Fibroblast of gingiva (primary cell): ENCODE results near the gene TGFBR1.

Experiments used
- DNase-seq: peaks from one replicate; pipeline ENCODE4 v3.0.0-alpha.2; 2011; ENCODE audit warnings: low read depth

The TGFBR1 gene

DNA sequence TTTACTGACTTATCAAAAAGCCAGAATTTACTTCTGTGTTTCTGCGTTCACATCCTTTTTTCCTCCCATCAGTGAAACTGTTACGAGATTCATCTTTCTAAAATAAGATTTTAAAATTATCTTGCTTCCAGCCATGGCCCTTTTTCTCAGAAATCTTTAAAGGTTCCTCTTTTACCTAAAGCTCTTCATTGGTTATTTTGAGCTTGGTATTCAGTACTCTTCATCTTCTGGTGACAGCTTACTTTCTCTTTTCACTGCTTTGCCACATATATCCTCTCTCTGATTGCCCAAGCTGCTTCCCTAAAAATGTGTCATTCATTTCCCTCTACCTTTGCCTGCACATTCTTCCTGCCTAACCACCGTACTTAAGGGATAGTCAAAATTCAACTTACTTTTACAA, 32.3 kb downstream of the TGFBR1 start:
- no peak for DNase-seq

DNA sequence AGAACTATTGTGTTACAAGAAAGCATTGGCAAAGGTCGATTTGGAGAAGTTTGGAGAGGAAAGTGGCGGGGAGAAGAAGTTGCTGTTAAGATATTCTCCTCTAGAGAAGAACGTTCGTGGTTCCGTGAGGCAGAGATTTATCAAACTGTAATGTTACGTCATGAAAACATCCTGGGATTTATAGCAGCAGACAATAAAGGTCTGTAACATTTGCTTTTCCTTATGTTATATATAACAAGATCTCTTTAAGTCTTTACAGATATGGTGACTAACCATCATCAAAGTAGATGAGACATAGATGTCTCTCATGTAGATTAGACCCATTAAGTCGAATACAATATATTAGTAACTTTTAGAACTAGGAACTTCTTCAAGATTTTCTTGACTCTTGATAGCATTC, 33.0 kb downstream of the TGFBR1 start:
- no peak for DNase-seq

DNA sequence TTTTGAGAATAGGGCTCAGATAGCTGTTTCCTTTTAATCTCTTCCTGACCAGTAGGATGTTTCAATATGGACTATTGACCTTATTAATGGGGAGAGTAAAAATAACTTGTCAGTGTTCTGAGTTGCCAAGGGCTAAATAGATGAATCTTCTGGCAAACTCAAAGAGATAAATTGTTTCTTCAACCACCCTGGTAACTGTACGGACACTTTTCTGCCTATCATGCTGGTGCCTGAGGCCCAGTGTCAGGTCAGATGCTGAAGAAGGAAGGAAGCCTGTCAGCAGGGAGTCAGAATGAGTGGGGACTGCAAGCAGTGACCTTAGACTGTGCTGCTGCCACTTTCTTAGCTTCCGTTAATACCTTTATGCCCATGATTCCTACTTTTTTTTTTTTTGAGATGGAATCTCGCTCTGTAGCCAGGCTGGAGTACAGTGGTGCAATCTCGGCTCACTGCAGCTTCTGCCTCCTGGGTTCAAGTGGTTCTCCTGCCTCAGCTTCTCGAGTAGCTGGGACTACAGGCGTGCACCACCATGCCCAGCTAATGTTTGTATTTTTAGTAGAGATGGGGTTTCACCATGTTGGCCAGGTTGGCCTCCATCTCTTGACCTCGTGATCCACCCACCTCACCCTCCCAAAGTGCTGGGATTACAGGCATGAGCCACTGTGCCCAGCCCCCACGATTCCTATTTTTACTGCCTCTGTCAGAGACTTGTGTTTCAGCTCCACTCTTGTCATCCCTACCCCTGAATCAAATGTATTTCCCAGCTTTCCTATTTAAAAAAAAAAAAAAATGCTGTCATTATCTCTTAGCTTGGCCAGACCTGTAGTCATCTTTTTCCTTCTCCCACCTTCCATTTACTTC, 33.7 kb downstream of the TGFBR1 start:
- DNase-seq = no peak

DNA sequence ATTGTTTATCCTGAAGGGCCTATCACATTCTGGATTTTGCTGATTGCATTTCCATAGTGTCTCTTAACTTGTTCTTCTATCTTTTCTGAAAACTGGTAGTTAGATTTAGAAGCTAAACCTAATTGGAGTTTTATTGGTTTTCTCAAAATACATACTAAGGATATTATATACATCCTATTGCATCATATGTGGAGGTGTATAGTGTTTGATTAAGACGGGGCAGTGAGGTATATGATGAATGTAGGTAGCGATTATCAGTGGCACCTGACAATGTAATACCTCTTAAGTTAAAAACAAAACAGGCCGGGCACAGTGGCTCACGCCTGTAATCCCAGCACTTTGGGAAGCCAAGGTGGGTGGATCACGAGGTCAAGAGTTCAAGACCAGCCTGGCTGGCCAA, 35.0 kb downstream of the TGFBR1 start:
- no peak for DNase-seq

DNA sequence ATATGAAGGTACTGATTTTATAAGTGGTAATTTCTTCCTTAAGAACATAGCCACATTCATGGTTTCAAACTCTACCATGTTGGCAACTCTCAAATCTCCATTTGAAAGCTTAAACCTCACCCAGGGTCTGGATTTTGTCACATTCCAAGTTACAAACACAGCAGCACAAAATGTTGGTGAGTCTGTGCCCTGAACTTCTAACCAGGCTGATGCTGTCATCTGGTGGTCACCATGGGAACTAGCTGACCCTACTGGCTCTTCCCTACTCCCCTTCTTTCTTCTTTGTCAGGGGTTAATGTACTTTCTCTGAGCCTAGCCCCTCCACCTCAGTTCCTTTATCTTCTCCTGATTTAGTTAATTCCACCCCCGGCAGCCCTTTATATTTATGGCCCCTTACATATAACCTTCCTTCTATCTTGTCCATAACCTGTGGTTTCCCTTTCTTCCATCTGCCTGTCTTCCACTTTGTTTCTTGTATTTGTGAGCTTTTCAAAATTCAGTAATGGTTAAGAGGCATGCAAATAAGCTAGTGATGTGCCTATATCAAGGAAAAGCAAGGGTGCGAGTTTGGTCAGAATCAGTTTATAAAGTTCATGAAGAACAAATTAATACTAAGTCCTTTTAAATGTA, 35.9 kb downstream of the TGFBR1 start:
- peak; percentile 49 for DNase-seq

DNA sequence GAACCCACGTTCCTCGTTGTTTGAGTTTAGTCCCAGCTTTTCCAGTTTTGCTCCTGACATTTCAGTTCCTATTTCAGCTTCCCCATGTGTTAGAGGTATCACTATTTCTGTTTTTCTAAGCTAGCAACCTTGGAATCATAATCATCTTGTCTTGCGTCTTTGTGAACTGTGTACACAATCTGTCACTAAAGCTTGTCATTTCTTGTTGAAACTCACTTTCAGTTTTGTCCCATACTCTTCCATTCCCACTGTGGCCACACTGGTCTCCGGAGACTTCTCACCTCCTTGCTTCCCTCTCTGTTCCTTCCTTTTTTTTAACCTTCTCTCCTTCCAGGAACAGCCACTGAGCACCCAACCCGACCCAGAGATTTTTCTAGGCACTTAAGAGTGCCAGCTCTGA, 36.9 kb downstream of the TGFBR1 start:
- no peak for DNase-seq

DNA sequence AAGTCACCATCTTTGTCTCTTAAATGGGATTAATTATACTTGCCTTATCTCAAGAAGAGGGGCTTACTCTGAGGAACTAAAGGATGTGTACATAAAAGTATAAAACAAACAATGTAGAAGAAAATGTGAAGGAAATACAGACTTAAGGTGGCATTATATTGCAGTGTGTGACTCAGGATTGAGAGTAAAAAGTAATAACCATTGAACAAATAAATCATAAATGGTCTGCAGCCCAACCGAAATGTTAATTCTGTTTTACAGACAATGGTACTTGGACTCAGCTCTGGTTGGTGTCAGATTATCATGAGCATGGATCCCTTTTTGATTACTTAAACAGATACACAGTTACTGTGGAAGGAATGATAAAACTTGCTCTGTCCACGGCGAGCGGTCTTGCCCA, 37.4 kb downstream of the TGFBR1 start:
- DNase-seq = no peak

DNA sequence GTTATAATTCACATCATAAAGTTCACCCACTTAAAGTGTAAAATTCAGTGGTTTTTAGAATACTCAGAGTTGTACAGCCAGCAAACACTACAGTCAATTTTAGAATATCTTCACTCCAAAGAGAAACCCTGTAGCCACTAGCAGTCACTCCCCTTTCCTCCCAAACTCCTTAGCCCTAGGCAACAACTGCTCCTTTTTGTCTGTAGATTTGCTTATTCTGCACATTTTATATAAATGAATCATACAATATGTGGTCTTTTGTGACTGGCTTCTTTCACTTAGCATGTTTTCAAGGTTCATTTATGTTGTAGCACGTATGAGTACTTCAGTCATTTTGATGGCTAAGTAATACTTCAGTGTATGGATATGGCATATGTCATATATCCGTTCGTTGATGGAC, 38.7 kb downstream of the TGFBR1 start:
- DNase-seq = no peak

DNA sequence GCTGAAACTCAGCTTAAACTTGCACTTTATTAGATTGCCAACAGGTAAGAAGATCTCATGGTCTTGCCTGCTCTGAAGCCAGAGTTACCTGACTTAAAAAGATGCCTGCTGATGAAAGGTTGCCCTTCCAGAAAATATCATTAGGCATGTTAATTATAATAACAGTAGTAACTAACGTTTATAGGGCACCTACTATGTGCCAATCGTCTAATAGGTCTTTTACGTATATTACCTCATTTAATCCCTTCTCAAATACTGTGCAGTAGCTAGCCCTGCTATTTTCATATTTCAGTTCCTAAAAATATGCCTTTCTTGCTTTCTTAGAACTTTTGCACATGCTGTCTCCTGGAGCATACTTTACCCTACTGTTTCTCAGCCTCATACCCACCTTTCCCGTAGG, 40.1 kb downstream of the TGFBR1 start:
- no peak for DNase-seq

DNA sequence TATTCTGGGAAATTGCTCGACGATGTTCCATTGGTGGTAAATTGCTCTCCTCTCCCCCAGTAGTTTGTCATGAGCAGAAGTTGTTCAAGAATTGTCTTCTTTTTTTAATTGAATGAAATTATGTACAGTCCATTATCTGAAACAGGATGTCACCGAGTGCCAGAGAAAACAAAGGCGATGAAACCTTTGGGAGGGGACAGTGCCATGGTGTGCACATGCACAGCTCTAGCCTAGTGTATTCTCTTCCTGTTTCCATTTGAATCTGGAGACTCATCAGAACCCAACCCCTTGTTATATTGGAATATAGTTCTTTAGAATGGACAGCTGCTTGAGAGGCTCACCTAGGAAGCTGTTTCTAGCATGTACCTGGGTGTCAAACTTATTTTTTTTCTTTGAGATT, 41.7 kb downstream of the TGFBR1 start:
- no peak for DNase-seq

DNA sequence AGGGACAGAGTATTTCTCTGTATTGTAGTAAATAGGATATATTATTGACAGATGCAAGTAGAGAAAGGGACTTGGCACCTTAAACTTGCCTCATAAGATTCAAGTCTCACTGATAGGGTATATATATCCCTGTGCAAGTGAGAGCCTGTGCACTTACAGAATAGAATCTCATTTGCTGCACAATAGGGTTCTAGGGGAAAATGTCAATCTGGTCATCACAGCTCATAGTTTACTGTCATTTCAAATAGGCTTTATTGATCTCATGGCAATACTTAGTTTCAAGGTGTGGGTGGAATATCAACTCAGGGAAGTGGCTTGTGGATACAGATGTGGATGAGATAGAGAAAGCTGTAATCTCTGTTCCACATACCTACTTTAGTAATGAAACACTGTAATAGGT, 42.3 kb downstream of the TGFBR1 start:
- no peak for DNase-seq

DNA sequence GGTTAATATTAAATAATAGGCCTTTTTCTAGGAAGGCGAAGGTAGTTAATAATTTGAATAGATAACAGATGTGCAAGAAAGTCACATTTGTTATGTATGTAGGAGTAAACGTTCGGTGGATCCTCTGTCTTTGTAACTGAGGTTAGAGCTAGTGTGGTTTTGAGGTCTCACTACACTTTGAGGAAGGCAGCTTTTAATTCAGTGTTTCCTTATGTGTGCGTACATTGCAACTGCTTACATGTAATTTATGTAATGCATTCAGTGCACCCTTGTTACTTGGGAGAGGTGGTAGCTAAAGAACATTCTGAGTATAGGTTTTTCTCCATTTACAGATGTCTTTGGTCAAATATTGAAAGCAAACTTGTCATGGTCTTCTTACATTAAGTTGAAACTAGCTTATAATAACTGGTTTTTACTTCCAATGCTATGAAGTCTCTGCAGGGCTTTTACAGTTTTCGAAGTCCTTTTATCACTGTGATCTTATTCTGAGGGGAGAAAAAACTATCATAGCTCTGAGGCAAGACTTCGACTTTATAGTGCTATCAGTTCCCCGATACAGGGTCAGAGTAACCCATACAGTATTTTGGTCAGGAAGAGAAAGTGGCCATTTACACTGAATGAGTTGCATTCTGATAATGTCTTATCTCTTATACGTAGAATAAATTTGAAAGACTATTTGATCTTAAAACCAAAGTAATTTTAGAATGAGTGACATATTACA, 45.7 kb downstream of the TGFBR1 start:
- DNase-seq = no peak

DNA sequence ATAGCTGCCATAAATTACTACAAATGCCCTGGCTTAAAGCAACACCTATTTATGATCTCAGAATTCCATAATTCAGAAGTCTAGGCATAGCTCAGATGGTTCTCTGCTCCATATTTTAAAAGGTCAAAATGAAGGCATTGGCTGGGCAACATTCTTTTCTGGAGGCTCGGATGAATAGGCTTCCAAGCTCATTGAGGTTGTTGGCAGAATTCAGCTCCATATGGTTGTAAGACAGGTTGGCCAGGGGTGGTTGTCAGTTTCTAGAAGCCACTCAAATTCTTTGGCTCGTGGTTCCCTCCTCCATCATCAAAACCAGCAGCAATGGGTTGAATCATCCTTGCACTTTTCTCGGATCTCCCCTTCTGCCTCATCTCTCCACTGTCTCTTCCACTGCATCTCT, 49.4 kb downstream of the TGFBR1 start:
- DNase-seq = no peak

DNA sequence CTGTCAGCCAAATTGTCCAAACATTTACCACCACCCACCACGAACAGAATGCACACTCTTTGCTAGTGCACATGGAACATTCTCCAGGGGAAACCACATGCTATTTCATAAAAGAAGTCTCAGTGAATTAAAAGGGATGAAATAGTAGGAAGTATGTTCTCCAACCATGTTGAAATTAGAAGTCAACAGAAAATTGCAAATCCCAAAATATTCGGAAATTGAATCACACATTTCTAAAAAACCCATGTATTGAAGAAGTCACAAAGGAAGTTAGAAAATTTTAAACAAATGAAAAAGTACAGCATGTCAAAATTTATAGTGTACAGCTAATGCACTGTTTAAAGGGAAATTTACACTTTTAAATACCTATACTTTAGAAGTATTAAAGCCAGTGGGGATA, 50.8 kb downstream of the TGFBR1 start:
- no peak for DNase-seq

DNA sequence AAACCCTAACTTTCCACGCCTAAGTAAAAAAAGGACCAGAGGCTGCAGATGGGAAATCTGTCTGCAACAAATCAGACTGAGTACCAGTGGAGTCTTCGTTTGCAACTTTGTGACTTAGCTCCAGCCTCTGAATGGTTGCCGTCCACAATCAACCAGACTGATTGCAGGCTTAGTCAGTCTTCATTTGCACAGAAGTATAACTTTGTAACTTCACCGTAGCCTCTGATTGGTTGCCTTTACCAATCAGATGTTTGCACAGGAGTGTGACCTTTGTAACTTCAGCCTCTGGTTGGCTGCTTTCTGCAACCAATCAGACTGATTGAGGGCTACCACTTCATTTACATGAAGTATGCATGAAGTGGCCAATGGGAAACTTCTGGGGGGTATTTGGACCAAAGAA, 53.7 kb downstream of the TGFBR1 start:
- no peak for DNase-seq

DNA sequence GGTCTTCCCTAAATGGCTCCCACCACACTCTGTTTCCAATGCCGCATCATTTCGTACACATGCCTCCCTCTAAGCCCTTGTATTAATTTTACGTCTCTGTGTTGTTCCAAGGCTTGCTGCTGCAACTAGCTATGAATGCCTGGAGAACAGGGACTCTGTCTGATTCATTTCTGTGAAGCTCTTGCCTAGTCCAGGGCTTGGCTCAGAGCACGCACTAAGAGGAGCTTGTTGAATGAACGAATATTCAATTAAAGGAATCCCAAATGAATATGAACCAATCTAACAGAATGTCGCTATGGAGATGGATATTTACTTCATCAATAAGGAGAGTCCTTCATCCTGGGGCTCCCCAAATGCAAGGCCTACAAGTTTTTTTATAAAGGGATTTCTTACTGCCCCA, 55.3 kb downstream of the TGFBR1 start:
- DNase-seq = no peak

DNA sequence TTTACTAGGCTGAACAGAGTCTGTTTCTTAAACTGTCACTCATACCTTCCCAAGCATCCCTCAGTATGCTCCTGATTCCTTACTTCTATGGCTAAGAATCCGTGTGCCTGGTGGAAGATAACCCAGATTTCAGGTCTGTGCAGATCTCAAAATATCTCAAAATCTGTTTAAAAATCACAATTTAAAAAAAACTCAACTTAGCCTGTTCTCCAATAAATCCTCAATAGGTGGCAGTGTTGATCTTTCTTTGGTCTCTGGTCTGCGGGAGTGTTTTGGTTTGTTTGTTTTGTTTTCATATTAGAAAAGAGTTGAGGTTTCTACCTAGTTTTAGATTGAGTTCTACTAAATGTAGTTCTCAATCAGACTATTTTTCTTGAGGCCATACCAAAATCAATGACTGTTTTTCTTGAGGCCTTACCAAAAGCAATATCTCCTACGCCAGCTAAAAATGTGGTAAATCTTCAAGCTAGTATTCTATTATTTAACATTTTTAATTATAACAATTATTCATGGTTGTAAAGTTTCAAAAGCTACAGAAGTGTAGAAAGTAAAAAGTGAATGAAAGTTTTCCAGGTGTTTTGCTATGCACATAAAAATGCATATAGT, 57.9 kb downstream of the TGFBR1 start:
- peak; percentile 35 for DNase-seq

DNA sequence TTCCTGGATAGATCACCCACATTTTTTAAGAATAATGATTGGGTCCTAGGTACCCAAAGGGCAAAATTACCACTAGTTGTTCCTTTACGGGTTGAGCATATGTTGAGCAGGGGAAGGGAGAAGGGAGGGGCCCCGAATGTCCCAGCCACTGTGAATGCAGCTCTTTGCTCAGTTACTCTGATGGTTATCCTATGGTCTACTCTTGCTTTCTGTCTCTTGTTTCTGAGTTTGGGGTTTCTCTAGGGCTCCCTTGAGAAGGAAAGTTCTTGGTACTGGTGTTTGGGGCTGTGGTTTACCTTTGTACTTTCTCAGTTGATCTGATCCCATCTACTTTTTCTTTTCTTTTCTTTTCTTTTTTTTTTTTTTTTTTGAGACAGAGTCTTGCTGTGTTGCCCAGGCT, 61.2 kb downstream of the TGFBR1 start:
- no peak for DNase-seq

DNA sequence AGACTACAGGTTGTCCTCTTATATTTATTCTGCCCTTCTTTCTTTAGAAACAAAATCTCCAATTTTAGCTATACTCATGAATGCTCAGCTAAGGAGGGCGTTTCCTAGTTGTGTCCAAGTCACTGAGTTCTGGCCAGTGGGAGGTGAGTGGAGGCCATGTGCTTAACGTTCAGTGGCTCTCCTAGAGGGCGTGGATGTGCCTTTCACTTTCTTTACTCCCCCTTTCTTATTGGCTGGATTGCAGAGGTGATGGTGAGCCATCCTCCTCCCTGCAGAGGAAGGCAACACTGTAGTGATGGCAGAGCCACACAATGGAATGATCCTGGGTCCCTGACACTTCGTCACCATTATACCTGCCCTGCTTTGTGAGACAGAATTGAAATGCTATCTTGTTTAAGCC, 62.2 kb downstream of the TGFBR1 start:
- no peak for DNase-seq

DNA sequence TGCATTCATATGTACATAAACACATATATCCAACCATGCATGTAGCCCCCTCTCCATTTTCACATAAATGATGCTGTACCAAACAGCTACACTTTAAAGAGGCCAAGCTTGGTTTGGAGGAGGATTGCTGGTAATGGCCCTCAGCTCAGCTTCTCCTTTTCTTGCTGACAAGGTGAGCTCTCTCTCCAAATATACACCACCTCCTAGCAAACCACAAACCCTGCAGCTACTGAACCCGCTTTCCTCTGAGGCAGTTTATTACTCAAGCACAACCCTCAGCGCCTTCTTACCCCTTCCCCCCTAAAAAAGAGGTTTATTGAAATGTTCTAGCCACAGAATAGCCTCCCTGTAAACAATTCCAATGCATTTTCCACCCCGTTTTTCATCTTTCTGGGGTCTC, 62.8 kb downstream of the TGFBR1 start:
- no peak for DNase-seq

DNA sequence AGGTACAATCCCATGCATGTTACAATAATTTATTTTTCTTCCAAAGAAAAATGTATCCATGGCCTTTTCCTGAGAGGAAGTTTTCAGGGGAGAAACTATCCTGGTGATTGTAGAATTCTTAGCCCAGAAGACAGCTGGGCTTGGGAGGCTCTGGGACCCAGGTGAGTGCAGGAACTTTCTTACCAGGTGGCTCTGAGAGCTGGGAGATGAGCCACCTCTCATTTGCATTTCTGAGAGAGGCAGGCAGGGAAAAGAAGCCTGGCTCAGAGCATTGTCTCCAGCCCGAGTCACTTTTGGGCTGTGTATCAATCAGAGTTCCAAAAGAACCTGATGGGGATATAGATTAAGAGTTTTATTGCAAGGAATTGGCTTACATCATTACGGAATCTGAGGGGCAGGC, 64.2 kb downstream of the TGFBR1 start:
- no peak for DNase-seq

DNA sequence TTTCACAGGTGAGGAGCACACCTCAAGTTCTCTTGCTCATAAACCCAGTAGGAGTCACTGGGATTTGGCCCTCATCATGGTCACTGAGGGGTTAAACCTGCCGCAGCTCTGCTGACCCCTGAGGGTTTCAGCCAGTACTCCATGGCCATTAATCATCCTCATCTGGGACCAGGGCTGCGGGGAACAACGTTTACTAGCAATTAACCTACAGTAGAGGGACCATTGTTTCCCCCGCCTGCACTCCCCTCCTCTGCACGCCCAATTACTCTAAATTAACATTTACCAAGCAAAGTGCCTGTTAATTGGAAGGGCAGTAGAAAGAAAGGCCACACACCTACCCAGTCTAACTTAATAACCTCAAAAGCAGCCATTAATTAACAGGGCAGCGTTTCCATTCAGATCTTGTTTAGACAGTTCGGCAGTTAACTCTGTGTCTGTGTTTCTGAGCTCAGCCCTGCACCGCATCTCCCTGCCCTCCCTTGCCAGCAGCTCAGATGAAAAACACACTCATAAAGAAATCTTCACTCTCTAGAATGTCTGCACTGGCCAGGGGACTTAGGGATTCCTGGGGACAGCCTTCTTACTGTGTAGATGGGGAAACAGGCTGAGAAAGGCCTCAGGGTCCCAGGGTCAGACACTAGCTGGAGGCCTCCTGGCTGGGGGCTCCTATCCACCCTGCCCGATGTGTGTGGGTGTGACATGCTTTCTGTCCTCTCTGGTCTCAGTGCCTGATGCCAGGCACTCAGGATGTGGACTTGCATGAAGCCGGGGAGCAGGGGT, 65.3 kb downstream of the TGFBR1 start:
- DNase-seq = no peak
